Karpas-422 (cell line): Measurements from ENCODE around the gene ADGRG6. TPM values are rescaled to one million over a fixed set of nuclear protein-coding genes. Genes with fewer than 3 reads are reported as not detected.

ENCODE experiments used
- DNase-seq: peaks from one replicate; pipeline ENCODE4 v3.0.0-alpha.2; 2015
- H2AFZ ChIP-seq: fragments of 200-600 bp; sonication (generic); 2 replicates; pipeline ENCODE4 v1.6.1; 2014; ENCODE audit warnings: antibody characterized with exemption, low read length, mixed read lengths
- H3K27ac ChIP-seq: fragments of 200-600 bp; sonication (generic); 2 replicates; pipeline ENCODE4 v1.5.1; 2014; ENCODE audit warnings: mild to moderate bottlenecking, low read length, moderate library complexity
- H3K27me3 ChIP-seq: fragments of 200-600 bp; sonication (generic); 2 replicates; pipeline ENCODE4 v1.6.1; 2014; ENCODE audit warnings: low read length, mixed read lengths
- H3K36me3 ChIP-seq: fragments of 200-600 bp; sonication (generic); 2 replicates; pipeline ENCODE4 v1.6.1; 2014; ENCODE audit warnings: low read length, mixed read lengths; ENCODE audit not compliant: insufficient read depth
- H3K4me1 ChIP-seq: fragments of 200-600 bp; sonication (generic); 2 replicates; pipeline ENCODE4 v1.6.1; 2014; ENCODE audit warnings: mild to moderate bottlenecking, low read length, mixed read lengths
- H3K4me2 ChIP-seq: fragments of 200-600 bp; sonication (generic); 2 replicates; pipeline ENCODE4 v1.6.1; 2014; ENCODE audit warnings: low read length, low read depth, mild to moderate bottlenecking; ENCODE audit not compliant: poor library complexity, severe bottlenecking
- H3K4me3 ChIP-seq: fragments of 200-600 bp; sonication (generic); 2 replicates; pipeline ENCODE4 v1.5.1; 2014; ENCODE audit warnings: mild to moderate bottlenecking, antibody characterized with exemption, low read length, mixed read lengths
- H3K79me2 ChIP-seq: fragments of 200-600 bp; sonication (generic); 2 replicates; pipeline ENCODE4 v1.6.1; 2014; ENCODE audit warnings: mild to moderate bottlenecking, low read length, mixed read lengths
- H3K9ac ChIP-seq: fragments of 200-600 bp; sonication (generic); 2 replicates; pipeline ENCODE4 v1.6.0; 2014; ENCODE audit warnings: low read length
- H3K9me2 ChIP-seq: fragments of 200-600 bp; sonication (generic), shearing (Covaris generic); replicated peaks from 2 replicates; pipeline ENCODE4 v1.6.0; 2014; ENCODE audit warnings: mild to moderate bottlenecking, low read length, moderate library complexity; ENCODE audit not compliant: insufficient read depth
- H3K9me3 ChIP-seq: fragments of 300-700, 200-600 bp; sonication (generic); 2 replicates; pipeline ENCODE4 v1.6.1; 2014; ENCODE audit warnings: low read length, mixed read lengths
- H4K20me1 ChIP-seq: fragments of 200-600 bp; sonication (generic); 2 replicates; pipeline ENCODE4 v1.6.1; 2014; ENCODE audit warnings: mild to moderate bottlenecking, antibody characterized with exemption, low read length, low read depth; ENCODE audit not compliant: insufficient read depth
- total RNA-seq: library from RNA; depleted of rRNA; stranded (reverse); fragments of >200 nt; shearing (Covaris generic); gene quantifications from 2 replicates; pipeline ENCODE4 v1.2.3, GENCODE V29; 2014; ENCODE audit warnings: low replicate concordance

Gene ADGRG6
- total RNA-seq, 1 experiment from 2014 or later: not detected

DNA sequence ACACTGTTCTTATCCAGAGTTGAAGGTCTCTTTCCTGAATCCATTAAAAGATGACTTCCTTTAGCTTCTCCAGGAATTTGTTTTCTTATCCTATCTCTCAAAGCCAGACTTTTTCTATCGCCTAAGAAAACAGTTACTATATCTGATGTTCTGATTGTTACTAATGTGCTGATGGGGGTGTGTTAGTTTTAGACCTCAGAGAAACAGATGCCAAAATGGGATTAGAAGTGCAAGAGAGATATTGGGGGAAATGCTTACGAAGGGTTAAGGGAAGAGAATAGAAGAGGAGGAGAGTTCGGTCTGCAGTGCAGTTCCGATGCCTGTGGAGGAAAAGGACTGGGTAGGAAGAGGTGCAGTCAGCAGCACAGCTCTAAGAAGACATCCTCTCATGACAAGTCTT lies 35.7 kb upstream of the ADGRG6 start:
- no peak overlapping the region for H2AFZ ChIP-seq
- no peaks in the 10 kb centered on the region for H3K9me2 ChIP-seq
- H3K4me2 ChIP-seq: no peak overlapping the region

DNA sequence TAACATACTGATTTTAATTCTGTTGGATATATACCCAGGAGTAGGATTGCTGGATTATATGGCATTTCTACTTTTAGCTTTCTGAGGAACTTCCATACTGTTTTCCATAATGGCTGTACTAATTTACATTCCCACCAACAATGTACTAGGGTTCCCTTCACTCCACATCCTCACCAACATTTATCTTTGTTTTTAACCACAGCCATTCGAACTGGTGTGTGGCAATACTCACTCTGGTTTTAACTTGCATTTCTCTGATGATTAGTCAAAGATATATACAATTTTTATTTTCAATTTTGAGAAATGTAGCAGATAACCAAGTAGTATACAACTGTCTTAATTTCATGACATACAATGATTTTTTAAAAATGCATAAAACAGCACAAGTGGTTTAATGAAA lies 30.3 kb upstream of the ADGRG6 start:
- Histone ChIP-seq H2AFZ (no peak overlapping the region), H3K4me3 (no peak overlapping the region), H3K9me2 (no peaks in the 10 kb centered on the region), H3K79me2 (no peaks in the 10 kb centered on the region), H3K27me3 (no peaks in the 10 kb centered on the region), H3K4me1 (no peaks in the 10 kb centered on the region), H4K20me1 (no peaks in the 10 kb centered on the region), H3K27ac (no peak overlapping the region), H3K36me3 (no peaks in the 10 kb centered on the region), H3K9ac (no peak overlapping the region), H3K9me3 (no peaks in the 10 kb centered on the region), H3K4me2 (no peak overlapping the region)
- DNase-seq: no peak

More for the DNA sequence above, 35.7 kb upstream of the ADGRG6 start:
- H4K20me1 ChIP-seq: no peaks in the 10 kb centered on the region
- no peak for DNase-seq
- no peak overlapping the region for H3K27ac ChIP-seq
- H3K4me3 ChIP-seq: no peak overlapping the region
- no peaks in the 10 kb centered on the region for H3K36me3 ChIP-seq
- H3K79me2 ChIP-seq: no peaks in the 10 kb centered on the region
- H3K4me1 ChIP-seq: no peaks in the 10 kb centered on the region
- H3K9ac ChIP-seq: no peak overlapping the region
- no peaks in the 10 kb centered on the region for H3K27me3 ChIP-seq
- H3K9me3 ChIP-seq: no peaks in the 10 kb centered on the region

DNA sequence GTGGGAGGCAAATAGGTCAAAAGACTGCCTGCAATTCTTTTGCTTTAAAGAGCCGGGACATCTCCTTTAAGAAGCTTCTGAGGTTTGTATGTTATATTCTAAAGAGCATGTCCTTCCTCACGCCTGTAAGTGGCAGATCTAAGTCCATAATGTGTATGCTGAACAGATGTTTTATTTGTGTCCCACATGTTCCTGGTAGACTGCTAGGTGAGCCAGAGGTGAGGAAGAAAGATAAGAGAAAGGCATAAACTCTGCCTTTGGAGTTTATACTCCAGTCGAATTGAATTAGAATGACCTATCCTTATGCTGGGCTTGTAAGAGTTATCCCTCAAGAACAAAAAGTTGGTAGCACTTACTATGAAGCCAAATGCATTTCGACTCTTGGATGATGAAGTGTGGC lies 27.2 kb upstream of the ADGRG6 start:
- no peaks in the 10 kb centered on the region for H3K36me3 ChIP-seq
- H3K27ac ChIP-seq: no peak overlapping the region
- H3K4me2 ChIP-seq: no peak overlapping the region
- DNase-seq: no peak
- H3K27me3 ChIP-seq: no peaks in the 10 kb centered on the region
- H3K9me2 ChIP-seq: no peaks in the 10 kb centered on the region
- H2AFZ ChIP-seq: no peak overlapping the region
- H3K79me2 ChIP-seq: no peaks in the 10 kb centered on the region
- no peaks in the 10 kb centered on the region for H4K20me1 ChIP-seq
- no peak overlapping the region for H3K9ac ChIP-seq
- no peak overlapping the region for H3K4me3 ChIP-seq
- H3K4me1 ChIP-seq: no peaks in the 10 kb centered on the region
- H3K9me3 ChIP-seq: no peaks in the 10 kb centered on the region

DNA sequence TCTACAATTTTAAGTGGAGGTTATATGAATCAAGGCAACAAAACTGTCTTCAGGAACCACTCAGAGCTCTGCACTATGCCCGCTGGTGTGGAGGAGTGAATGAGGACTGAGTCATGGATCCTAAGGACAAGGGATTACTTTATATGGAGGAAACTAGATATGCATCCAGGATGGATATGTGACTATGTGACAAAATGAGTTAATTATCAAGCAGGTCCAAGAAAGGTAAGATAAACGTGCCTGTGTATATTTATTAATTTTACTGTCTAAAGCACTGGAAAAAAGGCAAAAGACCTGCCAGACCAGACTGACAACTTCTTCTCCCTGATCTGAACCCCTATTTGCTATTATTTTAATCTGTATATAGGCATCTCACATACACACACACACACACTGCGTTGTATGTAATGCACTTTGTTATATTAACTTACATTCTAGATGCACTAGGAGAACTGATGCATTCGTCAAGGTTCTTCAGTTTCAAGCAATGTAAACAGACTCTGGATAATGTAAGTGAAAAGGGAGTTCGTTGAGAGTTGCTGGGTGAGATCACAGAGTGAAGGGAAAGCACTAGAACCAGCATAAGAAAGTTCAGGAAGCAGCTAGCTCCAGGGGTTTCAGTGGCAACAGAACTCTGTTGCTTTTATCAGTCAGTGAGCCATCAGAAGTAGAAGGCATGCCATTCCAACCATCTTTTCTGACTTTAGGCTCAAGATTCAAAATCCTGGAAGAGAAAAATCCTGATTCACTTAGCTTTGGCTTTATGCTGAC lies 26.4 kb upstream of the ADGRG6 start:
- H3K79me2 ChIP-seq: no peaks in the 10 kb centered on the region
- DNase-seq: no peak
- no peak overlapping the region for H3K9ac ChIP-seq
- H3K4me1 ChIP-seq: no peaks in the 10 kb centered on the region
- H3K4me3 ChIP-seq: no peak overlapping the region
- no peaks in the 10 kb centered on the region for H3K9me2 ChIP-seq
- H4K20me1 ChIP-seq: no peaks in the 10 kb centered on the region
- no peaks in the 10 kb centered on the region for H3K27me3 ChIP-seq
- H2AFZ ChIP-seq: no peak overlapping the region
- H3K9me3 ChIP-seq: no peaks in the 10 kb centered on the region
- no peaks in the 10 kb centered on the region for H3K36me3 ChIP-seq
- H3K27ac ChIP-seq: no peak overlapping the region
- no peak overlapping the region for H3K4me2 ChIP-seq

DNA sequence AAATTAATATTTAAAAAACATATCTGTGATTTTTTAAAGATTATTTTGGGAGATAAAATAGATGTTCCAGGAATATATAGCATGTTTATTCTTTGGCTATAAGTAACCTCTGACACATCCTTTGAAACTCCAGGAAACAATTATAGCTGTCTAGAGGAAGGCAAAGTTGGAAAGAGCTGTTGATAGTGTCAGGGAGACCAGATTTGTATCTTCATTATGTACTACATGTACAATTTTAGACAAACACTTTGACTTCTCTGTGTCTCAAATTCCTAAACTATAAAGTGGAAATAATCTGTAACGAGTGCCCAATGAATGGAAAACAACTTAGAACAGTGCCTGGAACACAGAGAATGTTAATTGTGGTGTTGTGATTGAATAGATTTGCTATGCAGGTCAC lies 25.6 kb upstream of the ADGRG6 start:
- Histone ChIP-seq H3K4me1 (no peaks in the 10 kb centered on the region), H3K4me3 (no peak overlapping the region), H3K9ac (no peak overlapping the region), H3K36me3 (no peaks in the 10 kb centered on the region), H3K9me3 (no peaks in the 10 kb centered on the region), H3K27me3 (no peaks in the 10 kb centered on the region), H2AFZ (no peak overlapping the region), H3K9me2 (no peaks in the 10 kb centered on the region), H3K27ac (no peak overlapping the region), H4K20me1 (no peaks in the 10 kb centered on the region), H3K79me2 (no peaks in the 10 kb centered on the region), H3K4me2 (no peak overlapping the region)
- DNase-seq: no peak

DNA sequence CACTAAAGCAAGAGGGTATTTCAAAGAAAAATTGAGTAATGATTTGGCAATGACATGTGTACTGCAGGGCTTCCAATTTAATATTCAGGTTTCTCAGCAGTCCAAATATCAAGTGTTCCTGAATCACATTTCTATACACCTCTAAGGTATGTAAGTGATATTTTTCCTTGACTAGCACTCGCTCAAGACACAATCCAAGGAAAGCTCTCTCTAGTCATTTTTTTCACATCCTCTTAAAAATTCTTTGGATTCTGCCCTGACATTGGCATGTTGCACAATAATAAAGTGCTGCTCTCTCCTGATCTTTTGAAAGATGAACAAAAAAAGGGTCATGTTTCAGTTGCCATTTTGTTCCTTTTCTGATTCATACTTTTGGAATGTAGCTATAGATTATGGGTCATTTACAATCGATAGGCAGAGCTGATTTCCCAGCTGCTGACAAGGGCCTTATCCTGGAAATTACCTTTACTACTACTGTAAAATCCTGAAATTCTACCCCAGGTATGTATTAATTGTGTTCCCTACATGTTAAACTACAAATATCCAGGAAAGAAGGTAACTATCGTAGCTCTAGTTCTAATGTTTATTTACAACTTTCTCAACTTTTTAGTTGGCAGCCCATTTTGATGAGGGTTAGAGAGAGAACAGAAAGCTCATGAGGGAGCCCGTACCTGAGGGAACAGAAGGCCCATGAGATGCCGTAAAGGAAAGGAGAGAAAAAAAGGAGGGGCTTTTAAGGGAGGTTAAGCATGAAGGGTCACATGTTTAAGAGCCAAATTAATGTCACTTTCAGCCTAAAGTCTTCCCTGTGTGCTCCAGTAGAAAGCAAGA lies 22.2 kb upstream of the ADGRG6 start:
- Histone ChIP-seq H3K4me2 (no peak overlapping the region), H3K9me3 (no peaks in the 10 kb centered on the region), H3K4me1 (no peaks in the 10 kb centered on the region), H2AFZ (no peak overlapping the region), H3K4me3 (no peak overlapping the region), H3K36me3 (no peaks in the 10 kb centered on the region), H3K27me3 (no peaks in the 10 kb centered on the region), H4K20me1 (no peaks in the 10 kb centered on the region), H3K79me2 (no peaks in the 10 kb centered on the region), H3K9me2 (no peaks in the 10 kb centered on the region), H3K27ac (no peak overlapping the region), H3K9ac (no peak overlapping the region)
- no peak for DNase-seq

DNA sequence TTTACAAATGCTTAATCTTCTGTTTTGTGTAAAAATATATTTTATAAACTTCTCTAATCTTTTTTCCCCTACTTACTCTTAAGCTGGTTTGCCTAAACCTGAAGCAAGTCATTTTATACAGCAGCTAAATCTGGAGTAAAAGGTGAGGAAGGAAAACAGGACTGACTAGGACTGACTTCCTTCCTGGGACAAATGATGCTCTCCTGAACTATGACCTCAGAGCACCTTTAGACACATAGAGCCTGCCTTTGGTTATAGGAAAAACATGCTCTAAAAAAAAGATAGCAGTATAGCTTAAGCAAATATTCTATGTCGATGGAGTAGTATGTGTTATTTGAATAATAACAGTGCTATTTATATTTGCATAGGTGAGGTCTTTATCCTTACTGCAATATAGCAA lies 21.5 kb upstream of the ADGRG6 start:
- Histone ChIP-seq H2AFZ (no peak overlapping the region), H3K27me3 (no peaks in the 10 kb centered on the region), H3K9me2 (no peaks in the 10 kb centered on the region), H3K9ac (no peak overlapping the region), H3K79me2 (no peaks in the 10 kb centered on the region), H3K36me3 (no peaks in the 10 kb centered on the region), H3K4me2 (no peak overlapping the region), H3K4me3 (no peak overlapping the region), H3K4me1 (no peaks in the 10 kb centered on the region), H3K27ac (no peak overlapping the region), H4K20me1 (no peaks in the 10 kb centered on the region), H3K9me3 (no peaks in the 10 kb centered on the region)
- DNase-seq: no peak

DNA sequence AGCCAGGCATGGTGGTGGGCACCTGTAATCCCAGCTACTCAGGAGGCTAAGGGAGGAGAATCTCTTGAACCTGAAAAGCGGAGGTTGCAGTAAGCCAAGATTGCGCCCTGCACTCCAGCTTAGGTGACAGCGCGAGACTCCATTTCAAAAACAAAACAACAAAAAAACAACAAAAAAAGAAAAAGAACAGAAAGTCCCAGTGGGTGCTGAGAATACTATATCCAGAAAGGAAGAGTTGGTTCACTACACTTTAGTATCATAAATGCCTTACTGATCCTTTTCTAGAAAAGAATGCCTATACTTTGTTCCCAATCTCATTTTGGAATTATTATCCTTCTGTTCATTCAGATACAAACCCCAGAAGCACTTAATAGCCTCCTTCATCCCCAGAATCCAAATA lies 20.9 kb upstream of the ADGRG6 start:
- Histone ChIP-seq H3K79me2 (no peaks in the 10 kb centered on the region), H3K4me1 (no peaks in the 10 kb centered on the region)

More for the DNA sequence above, 20.9 kb upstream of the ADGRG6 start:
- no peaks in the 10 kb centered on the region for H3K36me3 ChIP-seq
- H3K9me2 ChIP-seq: no peaks in the 10 kb centered on the region
- no peak overlapping the region for H3K27ac ChIP-seq
- no peak overlapping the region for H2AFZ ChIP-seq
- no peak overlapping the region for H3K4me3 ChIP-seq
- no peaks in the 10 kb centered on the region for H3K27me3 ChIP-seq
- no peak overlapping the region for H3K4me2 ChIP-seq
- no peaks in the 10 kb centered on the region for H4K20me1 ChIP-seq
- H3K9ac ChIP-seq: no peak overlapping the region
- H3K9me3 ChIP-seq: no peaks in the 10 kb centered on the region
- DNase-seq: no peak
